ENCODE results near the gene PTPN6. TPM values are rescaled to one million over a fixed set of nuclear protein-coding genes. Genes with fewer than 3 reads are reported as not detected.

The PTPN6 gene
- total RNA-seq, 1 experiment from 2014 or later = 3.4 TPM

DNA sequence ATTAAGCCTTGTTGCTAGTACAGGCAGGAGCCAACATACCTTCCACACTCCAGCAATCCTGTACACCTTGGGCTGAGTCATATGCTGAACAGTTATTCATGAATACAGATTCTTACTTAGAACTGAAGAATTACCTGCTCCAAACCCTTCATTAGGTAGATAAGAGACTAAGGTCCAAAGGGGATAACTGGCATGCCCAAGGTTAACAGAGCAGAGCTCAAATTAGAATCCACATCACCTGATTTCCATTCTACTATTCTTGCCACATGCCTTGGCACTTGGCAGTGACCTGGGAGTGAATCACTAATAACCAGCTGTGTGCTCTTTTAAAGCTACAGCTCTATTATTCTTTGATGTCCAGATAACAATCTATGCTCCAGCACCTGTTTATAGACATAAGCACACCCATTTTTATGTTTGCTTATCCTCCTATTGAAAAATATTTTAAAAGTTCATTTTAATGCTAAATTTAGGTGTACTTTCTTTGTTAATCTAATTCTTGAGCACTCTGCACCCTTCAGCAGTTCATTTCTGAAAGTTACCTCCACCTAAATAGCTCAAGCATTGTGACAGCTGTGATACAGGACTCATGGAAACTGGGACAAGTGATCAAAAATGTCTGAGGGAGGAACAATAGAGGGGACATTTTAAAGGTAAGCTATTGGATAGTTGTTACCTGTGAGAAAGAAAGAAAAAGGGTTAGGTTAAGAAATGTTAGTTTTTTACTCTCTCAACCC is 47.7 kb downstream of the PTPN6 start:
- DNase-seq (ENCODE audit: extremely low read depth, low read depth) = no peak

DNA sequence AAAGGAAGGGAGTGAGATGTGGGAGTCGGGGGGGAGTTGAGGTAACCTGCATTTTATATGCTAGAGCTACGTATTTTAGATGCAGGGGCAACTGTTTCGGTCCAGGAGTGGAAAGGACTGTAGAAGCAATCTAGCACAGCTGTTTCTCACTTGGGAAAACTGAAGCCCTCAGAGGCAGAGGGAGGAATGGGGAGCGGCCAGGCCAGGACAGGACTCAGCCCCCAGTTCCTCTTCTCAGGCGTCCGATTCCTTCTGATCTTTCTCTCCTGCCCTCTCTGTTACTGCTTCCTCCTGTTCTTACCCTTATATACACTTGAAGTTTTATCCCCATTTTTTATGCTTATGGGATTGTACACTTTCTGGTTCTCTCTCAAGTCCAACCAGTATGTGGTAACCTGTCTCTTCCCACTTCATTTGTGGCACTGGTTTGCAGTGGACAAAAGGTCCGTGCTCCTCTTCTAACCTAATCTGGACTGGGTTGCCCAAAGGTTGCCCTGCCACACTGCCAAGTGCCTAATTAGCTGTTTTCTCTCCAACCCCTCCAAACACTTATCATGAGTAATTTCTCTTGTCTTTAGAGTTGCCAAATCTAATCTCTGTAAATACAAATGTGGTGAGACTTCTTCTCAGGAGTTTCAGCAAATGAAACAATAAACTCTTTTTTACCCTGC is 50.9 kb downstream of the PTPN6 start:
- DNase-seq (ENCODE audit: extremely low read depth, low read depth) = no peak

DNA sequence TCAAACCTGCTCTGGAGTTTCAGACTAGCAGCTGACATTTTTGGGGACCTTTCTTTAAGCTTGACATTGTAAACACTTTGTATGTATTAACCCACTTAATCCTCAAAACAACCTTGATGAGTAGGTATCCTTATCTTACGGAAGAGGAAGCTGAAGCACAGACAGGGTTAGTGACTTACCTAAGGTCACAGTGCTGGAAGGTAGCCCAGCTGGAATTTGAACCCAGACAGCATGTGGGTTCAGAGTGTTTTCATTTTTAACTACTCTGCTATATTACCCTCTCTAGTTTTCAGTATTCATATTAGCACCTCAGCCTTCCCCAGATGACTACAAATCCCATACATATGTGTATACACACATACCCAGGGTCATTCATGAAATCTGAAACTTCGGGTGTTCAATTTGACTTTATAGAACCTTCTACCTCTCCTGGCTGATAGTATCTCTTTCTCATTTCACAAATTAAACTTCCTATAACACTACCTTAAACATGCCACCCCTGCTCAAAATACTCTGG is 53.2 kb downstream of the PTPN6 start:
- no peak for DNase-seq (ENCODE audit: extremely low read depth, low read depth)

DNA sequence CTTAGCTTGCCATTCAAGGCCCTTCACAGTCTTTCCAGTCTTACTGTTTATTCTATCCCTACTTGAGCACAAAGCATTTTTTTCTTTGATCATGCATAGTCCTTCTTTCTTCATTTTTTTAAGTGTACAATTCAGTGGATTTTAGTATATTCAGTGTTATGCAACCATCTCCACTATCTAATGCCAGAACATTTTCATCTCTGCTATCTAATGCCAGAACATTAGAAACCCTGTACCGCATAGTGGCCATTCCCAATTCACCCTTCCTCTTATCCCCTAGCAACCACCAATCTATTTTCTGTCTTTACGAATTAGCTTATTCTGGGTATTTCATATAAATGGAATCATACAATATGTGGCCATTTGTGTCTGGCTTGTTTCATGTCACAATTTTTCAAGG is 53.7 kb downstream of the PTPN6 start:
- DNase-seq (ENCODE audit: extremely low read depth, low read depth) = no peak

DNA sequence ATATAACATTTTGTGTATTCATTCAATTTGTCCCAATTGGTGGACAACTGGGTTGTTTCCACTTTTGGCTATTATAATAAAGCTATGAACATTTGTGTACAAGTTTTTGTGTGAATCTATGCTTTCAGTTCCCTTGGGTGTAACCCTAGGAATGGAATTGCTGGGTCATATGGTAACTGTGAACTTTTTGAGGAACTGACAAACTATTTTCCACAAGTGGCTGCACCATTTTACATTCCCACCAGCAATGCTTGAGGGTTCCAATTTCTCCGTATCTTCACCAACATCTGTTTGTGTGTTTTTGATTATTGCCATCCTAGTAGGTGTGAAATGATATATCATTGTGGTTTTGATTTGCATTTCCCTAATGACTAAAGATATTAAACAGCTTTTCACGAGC is 54.2 kb downstream of the PTPN6 start:
- no peak for DNase-seq (ENCODE audit: extremely low read depth, low read depth)

DNA sequence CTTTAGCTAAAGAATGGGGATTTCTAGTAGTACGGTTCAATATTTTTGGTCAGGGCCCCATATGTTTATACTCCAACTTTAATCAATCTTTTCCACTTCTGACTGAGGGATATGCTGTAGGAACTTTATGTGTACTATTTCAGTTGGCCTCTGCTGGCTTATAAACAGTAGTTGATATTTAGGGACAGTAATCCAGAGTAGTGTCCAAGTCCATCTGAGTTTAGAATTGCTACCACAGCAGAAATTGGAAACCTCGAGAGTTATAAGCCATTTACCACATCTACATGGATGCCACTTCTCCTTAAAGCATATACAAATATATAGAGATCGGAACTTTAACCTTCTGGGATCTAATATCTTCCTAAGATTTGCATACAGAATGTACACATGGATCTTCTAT is 55.5 kb downstream of the PTPN6 start:
- no peak for DNase-seq (ENCODE audit: extremely low read depth, low read depth)

DNA sequence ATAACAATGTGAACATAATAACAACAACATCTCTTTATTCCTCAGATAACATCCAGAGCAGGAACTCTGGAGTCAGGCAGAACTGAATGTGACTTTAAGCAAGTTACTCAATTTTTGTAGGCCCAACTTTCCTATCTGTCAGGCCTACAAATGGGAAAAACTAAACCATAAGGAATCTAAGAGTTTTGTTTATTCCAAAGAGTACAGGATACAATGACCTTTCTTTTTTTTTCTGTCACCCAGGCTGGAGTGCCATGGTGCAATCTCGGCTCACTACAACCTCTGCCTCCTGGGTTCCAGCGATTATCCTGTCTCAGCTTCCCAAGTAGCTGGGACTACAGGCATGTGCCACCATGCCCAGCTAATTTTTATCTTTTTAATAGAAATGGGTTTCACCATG is 57.7 kb downstream of the PTPN6 start:
- no peak for DNase-seq (ENCODE audit: extremely low read depth, low read depth)

DNA sequence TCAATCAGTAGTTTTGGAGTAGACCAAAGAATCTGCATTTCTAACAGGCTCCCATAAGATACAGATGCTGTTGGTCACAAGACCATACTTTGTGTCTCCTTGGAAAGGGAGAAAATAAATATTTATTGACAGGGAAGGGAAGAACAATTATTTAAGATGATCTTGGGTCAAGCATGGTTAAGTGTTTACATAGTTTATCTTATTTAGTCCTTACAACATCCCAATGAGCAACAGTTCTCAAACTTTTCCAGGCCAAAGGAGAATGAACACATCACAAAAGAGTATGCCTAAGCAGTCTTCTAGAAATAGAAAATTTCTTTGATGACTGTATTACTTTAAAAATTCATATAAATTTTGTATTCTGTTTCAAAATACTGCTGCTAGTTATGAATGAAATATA is 58.4 kb downstream of the PTPN6 start:
- DNase-seq (ENCODE audit: extremely low read depth, low read depth) = no peak

Small RNAs within 50 kb of the gene (small RNA-seq; reads per million reads assigned to genes)
- gene MIR141 (3.3 to 130 reads per million in 2 experiments), gene MIR200C (0.12 to 2.1 reads per million in 2 experiments), gene RNU7-1 (0 reads per million in 2 experiments), gene SCARNA12 (0.76 to 2.1 reads per million in 2 experiments)

Other genes with a start within 250 kb of the PTPN6 start
- 75.2 and 77.1 TPM in 2 replicates for gene COPS7A, start 227.3 kb upstream of the PTPN6 start, total RNA-seq (2014; rRNA removed; shearing (Covaris generic))
- 96.3 and 98.8 TPM in 2 replicates for gene MLF2, start 198.2 kb upstream of the PTPN6 start, total RNA-seq (2014; rRNA removed; shearing (Covaris generic))
- 116 and 158 TPM in 2 replicates for gene PTMS, start 185.0 kb upstream of the PTPN6 start, total RNA-seq (2014; rRNA removed; shearing (Covaris generic))
- 0.25 TPM in 1 of 2 replicates, not detected in the other for gene LAG3, start 178.8 kb upstream of the PTPN6 start, total RNA-seq (2014; rRNA removed; shearing (Covaris generic))
- not detected in 2 replicates for gene CD4, start 161.8 kb upstream of the PTPN6 start, total RNA-seq (2014; rRNA removed; shearing (Covaris generic))
- gene GPR162, start 129.5 kb upstream of the PTPN6 start, total RNA-seq (2014; rRNA removed; shearing (Covaris generic)) = 0.61 and 0.94 TPM in 2 replicates
- 16.4 and 16.8 TPM in 2 replicates for gene P3H3, start 122.9 kb upstream of the PTPN6 start, total RNA-seq (2014; rRNA removed; shearing (Covaris generic))
- gene GNB3, start 110.4 kb upstream of the PTPN6 start, total RNA-seq (2014; rRNA removed; shearing (Covaris generic)) = 1.5 and 2.3 TPM in 2 replicates
- 31.6 and 33.4 TPM in 2 replicates for gene CDCA3, start 100.1 kb upstream of the PTPN6 start, total RNA-seq (2014; rRNA removed; shearing (Covaris generic))
- gene USP5, start 99.2 kb upstream of the PTPN6 start, total RNA-seq (2014; rRNA removed; shearing (Covaris generic)) = 30.7 and 33.5 TPM in 2 replicates
- 885 and 1,221 TPM in 2 replicates for gene TPI1, start 83.8 kb upstream of the PTPN6 start, total RNA-seq (2014; rRNA removed; shearing (Covaris generic))
- 8.1 and 9.1 TPM in 2 replicates for gene SPSB2, start 78.1 kb upstream of the PTPN6 start, total RNA-seq (2014; rRNA removed; shearing (Covaris generic))
- gene LRRC23, start 46.5 kb upstream of the PTPN6 start, total RNA-seq (2014; rRNA removed; shearing (Covaris generic)) = 11.9 and 12.7 TPM in 2 replicates
- gene ENO2, start 36.8 kb upstream of the PTPN6 start, total RNA-seq (2014; rRNA removed; shearing (Covaris generic)) = 12.4 and 13.2 TPM in 2 replicates
- 6.6 and 10.5 TPM in 2 replicates for gene ATN1, start 23.4 kb upstream of the PTPN6 start, total RNA-seq (2014; rRNA removed; shearing (Covaris generic))
- not detected in 2 replicates for gene RNU7-1, start 7.5 kb upstream of the PTPN6 start, total RNA-seq (2014; rRNA removed; shearing (Covaris generic))
- gene C12orf57, start 7.3 kb upstream of the PTPN6 start, total RNA-seq (2014; rRNA removed; shearing (Covaris generic)) = 127 and 130 TPM in 2 replicates
- 277 and 299 TPM in 2 replicates for gene PHB2, start 19.3 kb downstream of the PTPN6 start, total RNA-seq (2014; rRNA removed; shearing (Covaris generic))
- gene EMG1, start 19.6 kb downstream of the PTPN6 start, total RNA-seq (2014; rRNA removed; shearing (Covaris generic)) = 47.5 and 52.5 TPM in 2 replicates
- gene LPCAT3, start 67.1 kb downstream of the PTPN6 start, total RNA-seq (2014; rRNA removed; shearing (Covaris generic)) = 9.3 and 10.6 TPM in 2 replicates
- 21.1 and 21.9 TPM in 2 replicates for gene C1S, start 109.4 kb downstream of the PTPN6 start, total RNA-seq (2014; rRNA removed; shearing (Covaris generic))
- 2.6 and 3.5 TPM in 2 replicates for gene C1R, start 141.1 kb downstream of the PTPN6 start, total RNA-seq (2014; rRNA removed; shearing (Covaris generic))
- gene C1RL, start 157.9 kb downstream of the PTPN6 start, total RNA-seq (2014; rRNA removed; shearing (Covaris generic)) = 5.1 and 6.4 TPM in 2 replicates
- not detected in 2 replicates for gene RBP5, start 177.5 kb downstream of the PTPN6 start, total RNA-seq (2014; rRNA removed; shearing (Covaris generic))
- 5.2 and 6.4 TPM in 2 replicates for gene CLSTN3, start 179.0 kb downstream of the PTPN6 start, total RNA-seq (2014; rRNA removed; shearing (Covaris generic))
- 8.9 and 13.9 TPM in 2 replicates for gene PEX5, start 238.3 kb downstream of the PTPN6 start, total RNA-seq (2014; rRNA removed; shearing (Covaris generic))

Data from NCI-H460 (cell line).